ENCODE results near the gene CCDC175. TPM values are rescaled to one million over a fixed set of nuclear protein-coding genes. Genes with fewer than 3 reads are reported as not detected.

The CCDC175 gene
- total and polyA plus RNA-seq, 10 of the 15 experiments (the other 5 are each of a cell fraction or from before 2014, with no cell fraction given), result not detected

- intact Hi-C loops (cut with micrococcal nuclease; ENCODE audit: unreplicated experiment), result no loop called here
- Histone ChIP-seq H3K27me3 (replicated peaks in 1 of 2; ENCODE audit: control insufficient read depth in 2 of 2, insufficient read depth in 2 of 2, low read length in 1 of 2) (no peaks in the 10 kb centered on the region; a peak in 2 of 4 replicates), H3K36me3 (ENCODE audit: control insufficient read depth in 2 of 2, insufficient read depth in 2 of 2, low read length in 1 of 2) (no peaks in the 10 kb centered on the region), H3K4me2 (ENCODE audit: control insufficient read depth, insufficient read depth) (no peak overlapping the region), H3K4me3 (no peak overlapping the region), H3K79me2 (ENCODE audit: control insufficient read depth, insufficient read depth, low read length) (no peaks in the 10 kb centered on the region), H3K9me3 (replicated peaks; ENCODE audit: control insufficient read depth, insufficient read depth, low read length) (no peaks in the 10 kb centered on the region), H3K4me1 (ENCODE audit: control insufficient read depth, insufficient read depth, low read length) (no peaks in the 10 kb centered on the region), H3K9ac (ENCODE audit: control insufficient read depth, insufficient read depth, low read length) (no peak overlapping the region), H4K20me1 (ENCODE audit: control insufficient read depth, insufficient read depth) (no peaks in the 10 kb centered on the region), H3K27ac (ENCODE audit: control insufficient read depth, insufficient read depth) (no peak overlapping the region), H2AFZ (ENCODE audit: control insufficient read depth, low read depth, low read length) (no peak overlapping the region)
- in situ Hi-C loops (cut with MboI), result no loop called here
- ATAC-seq (no peak), DNase-seq (ENCODE audit: low read depth, low spot score) (no peak), FAIRE-seq (no peak)
- ChIA-PET RAD21 (ENCODE audit: unreplicated experiment) (no interaction called here), CTCF (no interaction called here), POLR2A (no interaction called here), SMC1A (ENCODE audit: uncharacterized antibody, unreplicated experiment) (no interaction called here)
- TF ChIP-seq, protein P1, sequence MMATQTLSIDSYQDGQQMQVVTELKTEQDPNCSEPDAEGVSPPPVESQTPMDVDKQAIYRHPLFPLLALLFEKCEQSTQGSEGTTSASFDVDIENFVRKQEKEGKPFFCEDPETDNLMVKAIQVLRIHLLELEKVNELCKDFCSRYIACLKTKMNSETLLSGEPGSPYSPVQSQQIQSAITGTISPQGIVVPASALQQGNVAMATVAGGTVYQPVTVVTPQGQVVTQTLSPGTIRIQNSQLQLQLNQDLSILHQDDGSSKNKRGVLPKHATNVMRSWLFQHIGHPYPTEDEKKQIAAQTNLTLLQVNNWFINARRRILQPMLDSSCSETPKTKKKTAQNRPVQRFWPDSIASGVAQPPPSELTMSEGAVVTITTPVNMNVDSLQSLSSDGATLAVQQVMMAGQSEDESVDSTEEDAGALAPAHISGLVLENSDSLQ (IDR thresholded peaks at IDR 0.05), result no peak
- no peak for TF ChIP-seq TCF7 (IDR thresholded peaks at IDR 0.05; ENCODE audit: borderline replicate concordance)
- TF ChIP-seq SMAD1 (IDR thresholded peaks at IDR 0.05; ENCODE audit: low read depth, partially characterized antibody), result no peak
- no peak for TF ChIP-seq CBFB (IDR thresholded peaks at IDR 0.05; ENCODE audit: low read depth)
- TF ChIP-seq PAX8 (IDR thresholded peaks at IDR 0.05), result no peak
- TF ChIP-seq, protein P2, sequence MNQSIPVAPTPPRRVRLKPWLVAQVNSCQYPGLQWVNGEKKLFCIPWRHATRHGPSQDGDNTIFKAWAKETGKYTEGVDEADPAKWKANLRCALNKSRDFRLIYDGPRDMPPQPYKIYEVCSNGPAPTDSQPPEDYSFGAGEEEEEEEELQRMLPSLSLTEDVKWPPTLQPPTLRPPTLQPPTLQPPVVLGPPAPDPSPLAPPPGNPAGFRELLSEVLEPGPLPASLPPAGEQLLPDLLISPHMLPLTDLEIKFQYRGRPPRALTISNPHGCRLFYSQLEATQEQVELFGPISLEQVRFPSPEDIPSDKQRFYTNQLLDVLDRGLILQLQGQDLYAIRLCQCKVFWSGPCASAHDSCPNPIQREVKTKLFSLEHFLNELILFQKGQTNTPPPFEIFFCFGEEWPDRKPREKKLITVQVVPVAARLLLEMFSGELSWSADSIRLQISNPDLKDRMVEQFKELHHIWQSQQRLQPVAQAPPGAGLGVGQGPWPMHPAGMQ (IDR thresholded peaks at IDR 0.05; ENCODE audit: borderline replicate concordance), result no peak
- no peak for TF ChIP-seq MXI1 (IDR thresholded peaks at IDR 0.05; ENCODE audit: low read depth, low read length)
- TF ChIP-seq MEF2A (IDR thresholded peaks at IDR 0.05; ENCODE audit: insufficient read depth, low read depth, low read length), result no peak
- no peak for TF ChIP-seq NR2C1 (IDR thresholded peaks at IDR 0.05)
- TF ChIP-seq TARDBP (IDR thresholded peaks at IDR 0.05; ENCODE audit: borderline replicate concordance), result no peak
- TF ChIP-seq HDAC6 (IDR thresholded peaks at IDR 0.05; ENCODE audit: unreplicated experiment), result no peak
- no peak for TF ChIP-seq ZBTB4 (CRISPR knock-in tag; IDR thresholded peaks at IDR 0.05)
- no peak for TF ChIP-seq SP1 (IDR thresholded peaks at IDR 0.05; ENCODE audit: low read depth, low read length)
- TF ChIP-seq SMARCA5 (IDR thresholded peaks at IDR 0.05), result no peak
- TF ChIP-seq MYC (IDR thresholded peaks at IDR 0.05; ENCODE audit: insufficient read depth, insufficient read length, insufficient replicate concordance, low read length, severe bottlenecking), result no peak
- no TSS peak for BruUV-seq (replicated peaks)
Observed at GRCh38 chr14:59530349-59530748, 46.3 kb downstream of the CCDC175 start.

Data from GM12878 (cell line).